ENCODE results near the gene ARL6IP5.

The ARL6IP5 gene

DNA sequence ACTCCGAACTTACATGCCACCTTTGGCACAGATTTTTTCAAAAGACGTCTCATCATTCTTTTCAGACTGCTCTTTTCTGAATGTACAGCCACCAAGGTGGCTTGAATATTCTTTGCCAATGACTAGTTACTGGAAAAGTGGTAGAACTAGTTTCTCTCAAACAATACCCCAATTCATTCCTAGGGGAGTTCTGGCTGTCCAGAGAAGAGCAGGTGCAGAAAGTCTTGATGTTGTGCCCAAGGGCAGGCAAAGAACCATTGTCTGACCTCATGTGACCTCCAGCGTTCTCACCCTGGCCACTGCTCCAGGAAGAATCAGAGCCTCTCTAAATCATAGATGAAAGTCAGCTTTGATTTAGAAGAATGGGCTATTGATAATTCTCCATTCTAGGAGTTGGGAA, 32.2 kb downstream of the ARL6IP5 start:
- no peak for DNase-seq (ENCODE audit: low read depth in 2 of 2)

DNA sequence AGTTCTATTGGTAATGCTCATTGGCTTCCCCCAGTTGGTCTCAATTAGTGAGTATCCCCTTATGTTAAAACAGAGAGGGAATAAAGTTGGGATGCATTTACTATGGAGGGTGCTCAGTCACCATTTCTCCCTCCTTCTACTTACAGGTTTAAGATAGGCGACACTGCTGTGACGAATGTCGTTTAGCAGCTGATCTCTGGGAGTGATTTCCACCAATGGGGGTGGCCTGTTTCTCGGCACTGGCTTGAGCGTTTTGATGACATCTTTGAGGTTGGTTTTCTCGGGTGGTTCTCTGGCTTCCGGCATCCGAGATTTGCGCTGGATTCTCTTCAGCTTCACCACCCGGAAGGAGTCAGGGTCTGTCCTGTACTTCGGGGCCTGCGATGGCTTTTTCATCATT, 33.8 kb downstream of the ARL6IP5 start:
- no peak for DNase-seq (ENCODE audit: low read depth in 2 of 2)

DNA sequence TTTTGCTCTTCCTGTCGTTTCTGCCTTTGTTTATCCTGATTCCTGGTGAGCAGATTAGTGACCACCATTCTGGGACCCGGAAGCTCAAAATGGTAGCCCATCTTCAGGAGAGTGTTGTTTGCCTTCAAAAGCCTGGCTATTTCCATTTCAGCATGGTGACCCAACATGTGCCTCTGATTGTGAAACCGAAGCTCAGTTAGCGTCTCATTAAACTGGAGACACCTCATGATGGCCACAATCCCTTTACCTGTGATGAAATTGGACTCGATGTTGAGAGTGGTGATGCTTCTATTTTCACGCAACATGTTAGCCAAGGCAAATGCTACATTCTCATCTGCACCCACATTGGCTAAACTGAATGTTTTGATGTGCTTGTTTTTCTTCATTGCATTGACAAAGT, 34.4 kb downstream of the ARL6IP5 start:
- DNase-seq (ENCODE audit: low read depth in 2 of 2), result no peak

DNA sequence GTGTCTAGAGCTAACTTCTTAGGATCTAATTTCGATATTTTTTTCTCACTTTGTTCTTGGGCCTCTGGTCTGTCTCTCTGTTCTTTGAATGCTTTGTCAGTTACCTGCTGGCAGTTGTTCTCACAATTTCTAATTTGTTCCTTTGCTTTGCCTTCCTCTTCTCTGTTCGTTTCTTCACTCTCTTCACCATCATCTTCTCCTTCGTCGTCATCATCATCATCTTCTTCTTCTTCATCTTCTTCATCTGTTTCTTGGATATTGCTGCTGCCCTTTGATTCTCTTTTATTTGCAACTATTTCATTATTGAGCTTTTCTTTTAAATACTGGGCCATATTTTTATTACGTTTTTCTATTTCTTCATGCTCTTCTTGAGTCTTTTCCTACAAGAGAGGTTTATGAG, 34.9 kb downstream of the ARL6IP5 start:
- DNase-seq (ENCODE audit: low read depth in 2 of 2), result no peak

DNA sequence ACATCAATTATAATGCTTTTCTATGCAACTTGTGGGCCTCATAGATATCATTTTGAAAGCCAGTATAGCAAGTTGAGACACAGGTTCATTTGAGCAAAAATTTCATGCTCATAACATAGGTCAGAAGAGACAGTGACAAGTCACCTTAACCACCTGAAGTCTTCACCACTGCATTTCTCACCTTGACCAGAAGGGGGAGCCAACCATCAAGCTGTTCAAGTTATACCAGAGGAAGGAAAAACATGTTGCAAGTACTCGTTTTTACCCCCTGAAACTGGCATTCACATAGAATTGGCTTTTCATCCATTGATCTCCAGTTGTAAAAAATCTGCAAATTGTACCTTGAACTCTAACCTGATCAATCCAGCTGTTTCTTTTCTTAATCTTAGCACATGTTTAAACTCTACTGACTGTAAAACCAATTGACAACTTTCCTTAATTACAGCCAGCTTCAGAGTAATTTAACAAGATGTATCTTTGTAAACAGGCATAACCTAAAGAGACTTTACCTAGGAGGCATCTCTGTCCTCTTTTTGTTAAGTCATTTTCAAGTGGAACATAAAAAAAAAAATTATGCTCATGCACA, 36.2 kb downstream of the ARL6IP5 start:
- DNase-seq (ENCODE audit: low read depth in 2 of 2), result peak; percentile 72 to 81

DNA sequence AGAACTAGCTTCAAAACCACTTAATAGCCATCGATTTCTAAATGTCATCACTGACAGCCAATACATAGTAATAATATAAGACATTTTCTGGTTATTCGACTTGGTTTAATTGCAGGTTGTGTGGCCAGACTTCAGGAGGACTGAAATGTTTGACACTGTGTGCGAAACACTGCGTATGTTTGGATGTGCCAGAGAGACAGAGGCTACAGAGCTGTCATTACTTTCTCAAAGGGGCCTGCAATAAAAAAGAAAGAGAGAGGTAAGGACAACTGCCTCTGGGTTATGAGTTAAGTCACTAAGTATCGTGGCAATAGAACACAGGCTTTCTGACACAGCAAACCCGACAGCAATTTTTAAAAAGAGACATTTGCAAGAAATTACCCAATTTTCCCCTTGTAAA, 36.8 kb downstream of the ARL6IP5 start:
- no peak for DNase-seq (ENCODE audit: low read depth in 2 of 2)

DNA sequence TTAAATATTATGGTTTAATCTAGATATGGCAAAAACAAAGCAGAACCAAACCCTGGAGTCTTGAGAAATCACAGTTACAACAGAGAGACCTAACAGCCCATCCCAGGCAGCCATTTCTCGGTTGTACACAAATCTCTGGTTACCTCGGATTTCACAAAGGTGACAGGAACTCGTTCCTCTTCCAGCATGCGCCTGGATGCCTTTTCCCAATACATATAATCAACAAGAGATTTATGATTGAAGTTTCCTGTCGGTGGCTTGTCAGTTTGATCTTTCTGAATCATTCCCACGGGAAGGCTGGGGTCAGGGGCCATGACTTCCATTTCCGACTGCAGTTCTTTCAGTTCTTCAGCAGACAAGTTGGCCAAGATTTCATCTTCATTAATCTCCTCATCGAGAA, 37.2 kb downstream of the ARL6IP5 start:
- no peak for DNase-seq (ENCODE audit: low read depth in 2 of 2)

DNA sequence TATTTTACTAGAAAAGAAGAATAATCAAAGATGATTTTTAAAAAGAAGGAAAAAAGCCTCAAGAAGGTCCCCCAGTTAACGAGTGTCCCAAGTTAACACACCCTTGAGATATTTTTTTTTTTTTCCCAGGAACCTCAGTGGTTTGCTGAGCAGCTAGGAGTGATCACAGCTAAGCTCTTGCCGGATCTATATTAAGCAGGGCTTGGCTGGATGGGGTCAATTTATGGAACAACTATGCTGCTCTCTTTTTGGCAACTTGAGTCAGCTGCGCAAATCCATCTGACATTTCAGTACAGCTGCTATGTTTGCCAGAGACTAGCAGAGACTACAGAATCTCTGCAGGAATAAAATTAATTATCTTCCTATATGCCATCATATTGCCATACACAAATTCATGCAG, 37.7 kb downstream of the ARL6IP5 start, which contains the start of gene LMOD3:
LMOD3 (minus strand) TSS at position 193 of the 400 bp plus-strand sequence. CDS start 209 bp downstream, outside the sequence.
- no peak for DNase-seq (ENCODE audit: low read depth in 2 of 2)

DNA sequence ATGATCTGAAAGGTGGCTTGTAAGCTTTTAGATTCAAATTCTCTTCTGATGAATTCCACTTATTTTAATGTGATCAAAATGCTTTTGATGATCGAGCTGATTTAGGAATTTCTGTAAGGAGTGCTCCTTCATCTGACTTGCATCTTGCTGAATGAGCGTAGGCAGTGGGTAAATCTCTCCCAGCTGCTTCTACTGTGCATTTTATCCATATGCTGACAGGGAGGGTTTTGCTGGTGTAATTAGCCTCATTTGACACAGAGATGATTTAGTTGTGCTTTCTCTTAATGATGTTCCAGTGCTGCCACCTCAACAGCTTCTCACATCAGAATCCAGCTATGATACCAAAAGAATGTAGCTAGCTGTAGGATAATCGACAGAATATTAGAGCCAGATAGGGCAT, 41.5 kb downstream of the ARL6IP5 start:
- no peak for DNase-seq (ENCODE audit: low read depth in 2 of 2)

DNA sequence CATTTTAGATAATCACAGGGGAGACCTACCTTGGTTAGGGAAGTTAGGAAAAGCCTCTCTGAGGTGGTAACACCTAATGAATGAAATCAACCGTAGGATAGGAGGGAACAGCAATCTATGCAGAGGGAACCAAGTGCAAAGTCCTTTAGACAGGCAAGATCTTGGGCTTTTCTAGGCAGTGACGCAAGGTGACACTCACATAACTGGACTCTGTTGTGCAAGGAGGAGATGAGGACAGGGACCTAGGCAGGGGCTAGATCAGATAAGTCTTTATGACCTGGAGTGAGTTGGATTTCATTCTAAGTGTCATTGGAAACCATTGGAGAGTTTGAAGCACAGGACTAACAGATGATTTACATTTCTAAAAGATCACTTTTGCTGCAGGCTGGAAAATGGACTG, 42.3 kb downstream of the ARL6IP5 start:
- no peak for DNase-seq (ENCODE audit: low read depth in 2 of 2)

DNA sequence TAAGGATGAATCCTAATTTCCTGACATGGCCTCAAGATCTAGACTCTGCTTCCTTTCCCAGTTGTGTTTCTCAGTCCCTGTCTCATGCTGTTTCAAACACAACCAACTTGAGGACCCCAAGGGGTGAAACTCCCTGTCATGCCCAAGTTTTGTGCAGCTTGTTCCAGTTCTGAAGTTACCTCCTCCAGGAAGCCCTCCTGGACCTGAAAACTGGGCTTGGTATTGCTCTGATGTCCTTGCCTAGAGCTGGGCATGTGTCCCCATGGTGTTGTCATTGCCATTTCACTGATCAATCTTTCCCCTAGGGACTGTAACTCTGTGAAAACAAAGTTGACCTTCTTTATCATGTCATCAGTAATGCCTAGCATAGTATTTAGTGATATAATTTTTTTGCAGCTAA, 43.8 kb downstream of the ARL6IP5 start:
- DNase-seq (ENCODE audit: low read depth in 2 of 2), result no peak

DNA sequence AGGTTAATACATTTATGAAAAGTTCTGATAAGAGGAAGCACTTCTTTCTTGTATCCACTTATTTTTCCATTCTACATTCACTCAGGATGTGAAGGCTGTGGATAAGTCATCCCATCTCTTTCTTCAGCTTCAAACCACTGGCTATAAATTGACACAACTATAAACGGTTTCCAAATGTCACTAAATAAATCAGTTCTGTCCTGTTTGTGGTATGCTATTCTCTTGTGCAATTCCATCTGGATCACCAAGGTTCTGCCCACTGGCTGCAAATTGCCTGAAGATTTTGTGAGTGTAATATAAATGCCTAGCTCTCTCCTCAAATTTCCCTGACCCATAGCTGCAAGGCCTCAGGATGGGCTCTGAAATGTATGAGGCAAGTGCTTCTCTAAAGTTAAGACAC, 44.8 kb downstream of the ARL6IP5 start:
- no peak for DNase-seq (ENCODE audit: low read depth in 2 of 2)

DNA sequence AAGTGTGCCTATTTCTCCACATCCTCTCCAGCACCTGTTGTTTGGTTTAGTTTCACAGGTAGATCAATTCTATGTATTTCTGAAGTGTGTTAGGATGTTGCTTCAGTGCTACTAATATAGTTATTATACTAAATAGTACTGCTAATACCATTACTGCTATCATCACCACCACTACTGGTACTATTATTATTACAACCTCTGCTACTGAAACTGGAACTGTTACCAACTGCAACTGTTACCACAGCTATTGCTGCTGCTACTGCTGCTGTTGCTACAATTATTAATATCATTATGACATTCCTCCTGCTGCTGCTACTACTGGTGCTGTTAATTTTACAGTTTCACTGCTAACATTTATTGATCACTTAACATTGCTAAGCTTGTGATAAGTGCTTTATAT, 46.0 kb downstream of the ARL6IP5 start:
- no peak for DNase-seq (ENCODE audit: low read depth in 2 of 2)

DNA sequence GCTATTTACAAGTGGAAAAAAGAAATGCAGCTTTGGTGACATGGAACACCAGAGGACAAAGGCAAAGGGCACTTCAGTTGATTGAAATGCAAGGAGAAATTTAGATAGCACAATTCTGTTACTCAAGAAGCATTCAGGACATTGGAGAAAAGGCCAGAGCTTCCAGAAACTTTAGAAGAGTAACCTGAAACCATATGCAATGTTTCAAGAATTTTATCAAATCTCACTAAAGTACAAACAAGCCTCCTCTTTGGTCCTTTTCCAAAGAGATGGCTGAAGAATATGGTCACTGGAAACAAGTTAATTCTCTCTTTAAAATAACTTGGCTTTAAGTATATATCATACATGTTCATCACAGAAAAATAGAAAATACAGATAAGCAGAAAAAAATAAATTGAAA, 52.3 kb downstream of the ARL6IP5 start:
- no peak for DNase-seq (ENCODE audit: low read depth in 2 of 2)

DNA sequence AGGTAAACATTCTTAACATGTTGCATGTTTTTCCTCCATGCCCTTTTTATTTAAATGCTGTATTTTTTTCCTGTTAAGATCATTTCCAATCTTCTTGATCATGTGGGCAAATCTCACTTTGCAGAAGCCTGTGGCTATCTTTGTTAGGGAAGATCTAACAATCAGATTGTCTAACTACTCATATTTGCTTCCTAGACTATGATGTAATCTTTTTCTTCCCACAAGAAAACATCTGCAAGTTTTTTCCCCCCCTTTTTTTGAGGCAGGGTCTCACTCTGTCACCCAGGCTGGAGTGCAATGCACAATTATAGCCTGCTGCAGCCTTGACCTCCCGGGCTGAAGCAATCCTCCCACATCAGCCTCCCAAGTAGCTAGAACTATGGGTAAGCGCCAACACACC, 52.7 kb downstream of the ARL6IP5 start:
- no peak for DNase-seq (ENCODE audit: low read depth in 2 of 2)

DNA sequence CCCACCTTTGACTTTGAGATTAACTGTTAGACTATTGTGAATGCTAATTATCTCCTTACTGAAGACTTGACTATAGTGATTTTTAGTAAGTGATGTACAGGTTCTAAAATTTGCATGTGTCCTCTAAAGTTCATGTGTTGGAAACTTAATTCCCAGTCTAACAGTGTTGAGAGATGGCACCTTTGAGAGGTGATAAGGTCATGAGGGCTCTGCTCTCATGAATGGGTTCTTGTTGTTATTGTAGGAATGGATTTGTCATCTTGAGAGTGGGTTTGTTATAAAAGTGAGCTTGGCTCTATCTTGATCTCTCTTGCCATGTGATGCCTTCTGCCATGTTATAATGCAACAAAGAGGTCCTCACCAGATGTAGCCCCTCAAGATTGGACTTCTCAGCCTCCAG, 56.6 kb downstream of the ARL6IP5 start:
- no peak for DNase-seq (ENCODE audit: low read depth in 2 of 2)

DNA sequence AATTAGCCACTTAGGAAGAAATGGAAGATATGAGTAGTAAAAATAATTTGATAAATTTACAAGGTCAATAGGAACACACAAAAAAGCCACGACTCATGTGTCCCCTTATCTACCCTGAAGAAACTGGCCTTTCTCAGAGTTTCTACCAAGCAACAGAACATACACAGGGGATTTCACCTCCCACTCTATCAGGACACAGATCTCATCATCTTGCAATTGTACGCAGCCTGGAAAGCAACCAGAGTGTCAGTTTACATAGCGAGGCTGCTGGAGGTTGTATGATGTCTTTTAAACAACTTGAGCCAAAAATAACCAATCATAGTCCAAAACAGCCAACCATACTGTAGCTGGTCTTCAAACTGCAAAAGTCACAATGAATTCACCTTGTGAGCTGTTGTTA, 57.4 kb downstream of the ARL6IP5 start:
- no peak for DNase-seq (ENCODE audit: low read depth in 2 of 2)

DNA sequence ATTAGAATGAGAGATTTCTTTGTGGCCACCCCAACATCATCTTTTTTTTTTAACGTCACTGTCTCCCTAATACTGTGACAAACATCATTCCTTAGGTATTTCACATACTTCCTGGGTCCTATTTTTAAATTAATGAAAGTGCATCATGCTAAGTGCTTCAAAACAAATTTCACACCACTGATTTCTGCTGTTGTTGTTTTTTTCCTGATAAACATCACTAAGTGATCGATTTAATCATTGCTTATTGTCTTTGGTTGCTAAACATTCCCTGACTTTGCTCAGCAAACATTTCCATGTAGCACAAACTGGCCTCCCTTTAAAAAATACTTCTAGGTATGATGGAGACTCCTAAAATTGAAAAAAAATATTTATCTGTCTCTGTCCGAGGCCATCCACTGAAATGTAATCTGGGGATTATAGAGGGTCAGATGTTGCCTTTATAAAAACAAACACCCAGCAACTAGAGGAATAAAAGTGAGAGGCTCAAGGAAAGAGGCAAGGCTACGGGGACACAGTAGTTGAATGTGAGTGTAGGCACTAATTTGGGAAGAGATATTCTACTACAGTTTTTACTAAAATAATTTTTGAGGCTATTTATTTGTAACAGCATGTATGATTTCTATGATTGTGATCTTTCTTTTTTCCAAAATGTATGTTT, 58.2 kb downstream of the ARL6IP5 start:
- DNase-seq (ENCODE audit: low read depth in 2 of 2), result no peak

DNA sequence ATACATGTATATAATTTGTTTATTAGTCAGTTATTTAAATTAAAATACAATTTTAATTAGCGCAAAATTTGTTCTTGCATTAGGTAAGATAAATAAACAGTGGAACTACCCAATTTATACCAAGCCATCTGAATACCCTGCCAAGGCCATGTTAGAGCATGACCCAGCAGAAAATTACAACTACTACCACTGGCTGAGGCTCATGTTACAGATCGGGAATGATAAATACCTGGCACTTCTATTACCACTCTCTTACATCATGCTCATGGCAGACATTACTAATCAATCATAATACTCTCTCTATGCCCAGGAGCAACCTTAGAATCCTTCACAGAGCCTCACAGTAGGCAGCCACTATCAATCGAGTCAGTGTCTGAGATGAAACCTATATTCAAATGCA, 58.9 kb downstream of the ARL6IP5 start:
- no peak for DNase-seq (ENCODE audit: low read depth in 2 of 2)

DNA sequence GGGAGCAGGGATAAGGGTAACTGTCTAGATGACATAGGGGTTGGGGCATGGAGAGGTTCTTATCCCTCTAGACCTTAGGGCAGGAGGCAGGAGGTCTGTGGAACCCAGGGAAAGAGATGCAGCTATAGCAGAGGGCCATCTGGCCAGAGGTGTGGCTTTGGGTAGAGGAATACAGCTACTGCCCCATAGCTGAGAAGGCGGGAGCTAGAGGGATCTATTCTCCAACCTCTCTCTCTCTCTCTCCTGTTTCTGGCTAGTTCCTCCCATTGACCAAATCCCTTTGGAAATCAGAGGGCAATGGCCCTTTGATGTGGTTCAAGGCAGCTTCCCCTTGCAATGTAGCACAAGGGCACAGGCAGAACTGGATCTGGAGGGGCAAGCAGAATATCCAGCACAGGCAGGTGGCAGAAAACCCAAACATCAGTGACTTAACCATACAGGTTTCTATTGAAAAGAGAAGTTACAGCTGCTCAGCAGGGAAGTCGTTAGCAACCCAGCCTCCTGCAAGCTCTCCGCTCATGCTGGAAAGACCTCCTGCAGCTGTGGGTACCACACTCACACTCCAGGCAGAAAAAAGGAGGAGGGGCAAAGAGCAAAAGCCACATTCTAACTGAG, 60.0 kb downstream of the ARL6IP5 start:
- no peak for DNase-seq (ENCODE audit: low read depth in 2 of 2)

DNA sequence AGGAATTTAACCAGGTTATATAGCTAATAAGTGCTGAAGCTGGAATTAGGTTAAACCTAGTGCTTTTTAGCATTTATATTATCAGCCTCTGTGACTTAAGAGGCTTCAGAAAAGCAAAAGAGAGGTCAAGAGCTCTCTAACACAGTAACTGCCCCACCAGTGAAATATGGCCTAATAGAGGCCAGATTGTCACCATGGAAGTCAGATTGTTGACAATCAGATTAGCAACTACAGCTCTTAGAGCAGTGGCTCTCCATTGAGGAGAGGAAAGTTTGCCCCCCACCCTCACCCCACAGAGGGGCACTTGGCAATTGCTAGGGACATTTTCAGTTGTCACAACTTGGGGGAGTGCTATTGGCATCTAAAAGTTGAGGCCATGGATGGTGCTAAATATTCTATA, 61.0 kb downstream of the ARL6IP5 start:
- DNase-seq (ENCODE audit: low read depth in 2 of 2), result no peak

DNA sequence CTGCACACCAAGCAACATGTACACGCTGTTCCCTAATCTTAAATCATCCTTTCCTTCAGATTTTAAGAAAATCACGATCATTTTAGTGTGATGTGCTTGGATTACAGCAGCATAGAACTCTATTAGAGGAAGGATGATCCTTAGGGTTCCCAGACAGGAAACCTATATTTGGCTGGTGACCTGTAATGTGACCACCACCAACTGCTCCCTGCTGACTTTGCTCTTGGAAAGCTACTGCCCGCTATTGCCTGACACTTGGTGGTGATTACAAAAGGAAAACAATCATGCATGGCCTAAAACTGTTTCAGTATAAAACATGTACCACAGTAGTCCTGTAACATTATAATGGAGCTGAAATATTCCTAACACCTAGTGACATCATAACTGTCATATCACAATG, 64.8 kb downstream of the ARL6IP5 start:
- DNase-seq (ENCODE audit: low read depth in 2 of 2), result no peak
